SU-DHL-6 (cell line): ENCODE measurements around the gene GNPTAB.

ENCODE experiments used
- CTCF ChIP-seq: fragments of 200-600 bp; sonication (generic); IDR thresholded peaks from one replicate; pipeline ENCODE4 v1.5.1; 2017; ENCODE audit warnings: antibody characterized with exemption, mild to moderate bottlenecking, low read length, moderate library complexity; ENCODE audit not compliant: insufficient read depth, poor library complexity, severe bottlenecking
- EZH2phosphoT487 ChIP-seq: fragments of 200-600 bp; sonication (generic), shearing (Covaris generic); conservative IDR thresholded peaks from 2 replicates; pipeline ENCODE4 v1.6.1; 2018; ENCODE audit warnings: mild to moderate bottlenecking, antibody characterized with exemption, low read length, moderate library complexity, mixed read lengths

GRCh38 chr12:101780599-101780998 lies 50.2 kb downstream of the GNPTAB start:
- no peak for TF ChIP-seq CTCF
- no peak for TF ChIP-seq EZH2phosphoT487
